ENCODE data around the gene UBXN11.

Gene UBXN11

DNA sequence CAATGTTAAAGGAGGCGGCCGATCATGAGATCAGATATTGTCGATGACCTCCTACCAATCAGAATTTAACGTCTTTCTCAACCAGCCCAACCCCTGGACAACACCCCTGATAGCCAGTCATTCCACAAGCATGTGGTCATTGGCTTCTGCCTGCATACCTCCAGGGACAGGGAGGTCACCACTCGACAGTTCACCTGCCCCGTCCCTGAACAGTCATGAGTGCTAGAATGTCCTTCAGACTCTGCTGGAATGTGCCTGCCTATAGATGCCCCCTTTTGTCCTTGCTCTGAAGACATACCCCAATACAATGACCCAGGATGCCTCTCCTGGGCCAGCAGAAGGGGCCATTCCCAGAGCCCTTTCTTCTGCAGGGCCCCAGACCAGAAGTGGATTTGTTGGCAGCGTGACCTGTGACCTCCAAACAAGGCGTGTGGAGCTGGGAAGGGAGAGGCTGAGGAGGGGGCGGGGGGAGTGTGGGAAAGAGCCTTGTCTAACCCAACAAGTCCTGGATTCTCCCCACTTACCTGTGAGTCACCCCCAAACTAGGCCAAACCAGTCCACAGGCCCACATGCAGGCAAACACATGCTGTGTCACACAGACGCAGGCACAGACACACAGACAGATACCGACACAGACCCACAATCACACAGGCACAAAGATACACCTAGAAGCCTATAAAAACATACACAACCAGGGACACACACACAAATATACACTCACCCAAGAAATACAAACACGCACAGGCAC lies 45.3 kb upstream of the UBXN11 start:
- TF ChIP-seq CTCF (conservative IDR thresholded peaks at IDR 0.05; ENCODE audit: low read length) (no peak), EZH2phosphoT487 (IDR thresholded peaks at IDR 0.05; ENCODE audit: borderline replicate concordance) (no peak)
- no peak overlapping the region for H2AFZ ChIP-seq (ENCODE audit: low read length)
- H3K36me3 ChIP-seq (ENCODE audit: insufficient read depth, low read length): no peaks in the 10 kb centered on the region
- H3K79me2 ChIP-seq (ENCODE audit: insufficient read depth, low read length): no peaks in the 10 kb centered on the region
- H3K27me3 ChIP-seq (ENCODE audit: insufficient read depth, low read length, poor library complexity, severe bottlenecking): no peaks in the 10 kb centered on the region
- no peak overlapping the region for H3K9ac ChIP-seq (ENCODE audit: low read depth, low read length, poor library complexity, severe bottlenecking)
- H3K4me2 ChIP-seq (ENCODE audit: low read depth, low read length, poor library complexity, severe bottlenecking): no peak overlapping the region
- H3K9me3 ChIP-seq (ENCODE audit: insufficient read depth, low read depth, low read length): no peaks in the 10 kb centered on the region
- no peak overlapping the region for H3K4me3 ChIP-seq (ENCODE audit: low read length, poor library complexity, severe bottlenecking)
- H3K4me1 ChIP-seq (ENCODE audit: insufficient read depth, low read length, poor library complexity, severe bottlenecking): peaks cover 4% of the 10 kb centered on the region
- H3F3A ChIP-seq (ENCODE audit: low read depth): no peaks in the 10 kb centered on the region
- H3K9me2 ChIP-seq (replicated peaks; ENCODE audit: low read depth, low read length): no peaks in the 10 kb centered on the region
- H4K20me1 ChIP-seq (ENCODE audit: insufficient read depth, low read length, poor library complexity, severe bottlenecking): no peaks in the 10 kb centered on the region

DNA sequence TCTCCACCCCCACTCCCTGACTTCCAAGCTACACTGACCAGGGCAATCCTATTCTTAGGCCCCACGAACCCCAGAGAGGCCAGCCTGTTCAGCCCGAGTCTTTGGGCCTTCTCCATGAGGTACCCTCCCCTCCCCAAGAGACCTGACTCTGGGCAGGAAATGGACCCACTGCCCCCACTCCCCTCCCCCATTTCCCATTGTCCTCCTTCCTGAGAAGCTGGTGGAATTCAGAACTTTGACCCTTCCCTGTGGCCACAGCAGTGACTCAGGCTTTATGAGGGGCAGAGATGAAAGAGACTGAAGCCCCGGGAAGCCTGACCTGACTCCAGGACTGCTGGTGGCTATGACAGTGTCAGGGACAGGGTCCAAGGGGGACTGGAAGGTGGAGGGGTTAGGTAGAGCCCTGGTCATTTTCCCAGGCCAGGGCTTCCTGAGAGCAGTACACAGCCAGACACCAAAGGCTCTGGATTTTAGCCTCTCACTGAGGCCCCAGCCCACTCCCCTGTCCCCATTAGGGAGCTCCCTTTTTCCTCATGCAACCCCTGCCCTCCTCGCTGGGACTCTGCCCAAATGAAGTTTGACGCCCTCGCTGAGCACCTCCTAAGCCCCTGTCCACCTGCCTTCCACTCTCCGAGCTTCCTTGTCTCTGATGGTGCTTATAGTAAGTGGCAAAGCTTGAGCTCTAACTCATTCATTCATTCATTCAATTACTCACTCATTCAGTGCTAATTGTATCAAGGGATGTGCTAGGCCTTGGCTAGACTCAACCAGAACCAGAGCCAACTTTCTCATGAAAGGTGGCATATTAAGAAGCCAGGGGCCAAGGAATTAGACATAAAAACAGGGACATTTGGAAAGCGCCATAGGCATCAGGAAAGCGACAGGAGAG lies 44.5 kb upstream of the UBXN11 start:
- Histone ChIP-seq H3K79me2 (ENCODE audit: insufficient read depth, low read length) (no peaks in the 10 kb centered on the region), H3K9ac (ENCODE audit: low read depth, low read length, poor library complexity, severe bottlenecking) (no peak overlapping the region), H3K4me3 (ENCODE audit: low read length, poor library complexity, severe bottlenecking) (no peak overlapping the region)

DNA sequence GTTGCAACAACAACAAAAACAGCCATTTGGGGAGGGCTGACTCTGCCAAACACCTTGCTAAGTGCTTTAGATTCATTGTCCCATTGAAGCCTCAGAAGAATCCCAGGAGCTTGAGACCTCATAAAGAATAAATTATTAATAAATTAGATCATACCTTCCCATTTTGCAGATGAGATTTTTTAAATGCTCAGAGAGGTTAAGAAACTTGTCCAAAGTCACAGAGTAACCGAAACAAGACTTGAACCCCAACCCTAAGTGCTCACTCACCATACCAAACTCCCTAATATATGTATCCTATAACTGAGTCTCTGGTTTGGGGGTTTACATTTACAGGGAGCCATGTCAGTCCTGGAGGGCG lies 43.9 kb upstream of the UBXN11 start:
- Histone ChIP-seq H3K79me2 (ENCODE audit: insufficient read depth, low read length) (no peaks in the 10 kb centered on the region), H3F3A (ENCODE audit: low read depth) (no peaks in the 10 kb centered on the region), H3K36me3 (ENCODE audit: insufficient read depth, low read length) (no peaks in the 10 kb centered on the region), H4K20me1 (ENCODE audit: insufficient read depth, low read length, poor library complexity, severe bottlenecking) (no peaks in the 10 kb centered on the region), H2AFZ (ENCODE audit: low read length) (no peak overlapping the region), H3K4me2 (ENCODE audit: low read depth, low read length, poor library complexity, severe bottlenecking) (no peak overlapping the region), H3K9me2 (replicated peaks; ENCODE audit: low read depth, low read length) (no peaks in the 10 kb centered on the region), H3K9ac (ENCODE audit: low read depth, low read length, poor library complexity, severe bottlenecking) (no peak overlapping the region), H3K27me3 (ENCODE audit: insufficient read depth, low read length, poor library complexity, severe bottlenecking) (no peaks in the 10 kb centered on the region), H3K4me3 (ENCODE audit: low read length, poor library complexity, severe bottlenecking) (no peak overlapping the region), H3K4me1 (ENCODE audit: insufficient read depth, low read length, poor library complexity, severe bottlenecking) (peaks cover 4% of the 10 kb centered on the region), H3K9me3 (ENCODE audit: insufficient read depth, low read depth, low read length) (no peaks in the 10 kb centered on the region)
- TF ChIP-seq CTCF (conservative IDR thresholded peaks at IDR 0.05; ENCODE audit: low read length) (no peak), EZH2phosphoT487 (IDR thresholded peaks at IDR 0.05; ENCODE audit: borderline replicate concordance) (no peak)

More for the DNA sequence above, 44.5 kb upstream of the UBXN11 start:
- H3K4me2 ChIP-seq (ENCODE audit: low read depth, low read length, poor library complexity, severe bottlenecking): no peak overlapping the region
- H3K36me3 ChIP-seq (ENCODE audit: insufficient read depth, low read length): no peaks in the 10 kb centered on the region
- no peaks in the 10 kb centered on the region for H4K20me1 ChIP-seq (ENCODE audit: insufficient read depth, low read length, poor library complexity, severe bottlenecking)
- peaks cover 4% of the 10 kb centered on the region for H3K4me1 ChIP-seq (ENCODE audit: insufficient read depth, low read length, poor library complexity, severe bottlenecking)
- H3K9me2 ChIP-seq (replicated peaks; ENCODE audit: low read depth, low read length): no peaks in the 10 kb centered on the region
- H3F3A ChIP-seq (ENCODE audit: low read depth): no peaks in the 10 kb centered on the region
- H2AFZ ChIP-seq (ENCODE audit: low read length): no peak overlapping the region
- H3K27me3 ChIP-seq (ENCODE audit: insufficient read depth, low read length, poor library complexity, severe bottlenecking): no peaks in the 10 kb centered on the region
- TF ChIP-seq EZH2phosphoT487 (IDR thresholded peaks at IDR 0.05; ENCODE audit: borderline replicate concordance) (no peak), CTCF (conservative IDR thresholded peaks at IDR 0.05; ENCODE audit: low read length) (no peak)
- no peaks in the 10 kb centered on the region for H3K9me3 ChIP-seq (ENCODE audit: insufficient read depth, low read depth, low read length)

All from Loucy (cell line).